SIG-M5 (cell line): ENCODE results near the gene STRIP1.

Experiments
- DNase-seq: peaks from one replicate; lab custom pipeline; 2025; lab: John Stamatoyannopoulos, UW

STRIP1 gene, protein sequence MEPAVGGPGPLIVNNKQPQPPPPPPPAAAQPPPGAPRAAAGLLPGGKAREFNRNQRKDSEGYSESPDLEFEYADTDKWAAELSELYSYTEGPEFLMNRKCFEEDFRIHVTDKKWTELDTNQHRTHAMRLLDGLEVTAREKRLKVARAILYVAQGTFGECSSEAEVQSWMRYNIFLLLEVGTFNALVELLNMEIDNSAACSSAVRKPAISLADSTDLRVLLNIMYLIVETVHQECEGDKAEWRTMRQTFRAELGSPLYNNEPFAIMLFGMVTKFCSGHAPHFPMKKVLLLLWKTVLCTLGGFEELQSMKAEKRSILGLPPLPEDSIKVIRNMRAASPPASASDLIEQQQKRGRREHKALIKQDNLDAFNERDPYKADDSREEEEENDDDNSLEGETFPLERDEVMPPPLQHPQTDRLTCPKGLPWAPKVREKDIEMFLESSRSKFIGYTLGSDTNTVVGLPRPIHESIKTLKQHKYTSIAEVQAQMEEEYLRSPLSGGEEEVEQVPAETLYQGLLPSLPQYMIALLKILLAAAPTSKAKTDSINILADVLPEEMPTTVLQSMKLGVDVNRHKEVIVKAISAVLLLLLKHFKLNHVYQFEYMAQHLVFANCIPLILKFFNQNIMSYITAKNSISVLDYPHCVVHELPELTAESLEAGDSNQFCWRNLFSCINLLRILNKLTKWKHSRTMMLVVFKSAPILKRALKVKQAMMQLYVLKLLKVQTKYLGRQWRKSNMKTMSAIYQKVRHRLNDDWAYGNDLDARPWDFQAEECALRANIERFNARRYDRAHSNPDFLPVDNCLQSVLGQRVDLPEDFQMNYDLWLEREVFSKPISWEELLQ

GRCh38 chr1:110034451-110035235 is at the start of gene STRIP1:
STRIP1 (plus strand) TSS chr1:110034624; CDS start chr1:110034638, 14 bp downstream.
- DNase-seq: peak; percentile 86

DNA sequence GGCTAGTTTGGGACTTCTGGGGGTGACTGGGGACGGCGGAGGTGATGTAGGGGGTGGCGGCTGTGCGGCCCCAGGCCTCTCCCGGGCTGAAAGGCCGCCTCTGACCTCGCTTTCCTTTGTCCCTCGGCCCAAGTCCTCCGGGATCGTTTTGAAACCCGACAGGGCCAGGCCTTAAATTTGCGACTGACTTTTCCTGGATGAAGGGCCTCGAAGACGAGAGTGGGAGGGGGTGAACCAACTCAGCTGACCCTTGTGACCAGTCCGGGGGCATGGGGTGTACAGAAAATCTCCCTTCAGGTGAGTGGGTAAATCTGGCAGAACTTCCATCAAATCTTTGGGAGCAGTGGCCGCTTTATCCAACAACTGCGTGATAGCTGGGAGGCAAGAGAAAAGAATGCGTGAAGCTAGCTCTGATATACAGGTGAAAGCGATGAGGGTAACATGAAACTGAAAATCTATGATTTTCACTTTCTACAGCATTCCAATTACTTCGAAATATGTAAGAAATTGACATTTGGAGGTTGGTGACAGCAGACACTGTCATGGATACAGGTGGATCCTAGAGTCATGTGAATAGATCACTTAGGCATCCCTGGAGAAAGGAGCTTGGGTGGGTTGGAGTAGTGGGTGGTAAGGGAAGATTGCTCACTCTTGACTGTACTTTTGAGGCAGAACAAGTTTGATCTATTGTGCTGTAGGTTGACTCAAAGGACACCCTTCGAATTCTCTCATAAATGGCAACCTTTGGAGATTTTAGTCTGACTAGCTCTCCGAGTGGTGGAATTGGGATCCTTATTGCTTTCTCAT is 49.0 kb upstream of the STRIP1 start:
- DNase-seq: no peak

DNA sequence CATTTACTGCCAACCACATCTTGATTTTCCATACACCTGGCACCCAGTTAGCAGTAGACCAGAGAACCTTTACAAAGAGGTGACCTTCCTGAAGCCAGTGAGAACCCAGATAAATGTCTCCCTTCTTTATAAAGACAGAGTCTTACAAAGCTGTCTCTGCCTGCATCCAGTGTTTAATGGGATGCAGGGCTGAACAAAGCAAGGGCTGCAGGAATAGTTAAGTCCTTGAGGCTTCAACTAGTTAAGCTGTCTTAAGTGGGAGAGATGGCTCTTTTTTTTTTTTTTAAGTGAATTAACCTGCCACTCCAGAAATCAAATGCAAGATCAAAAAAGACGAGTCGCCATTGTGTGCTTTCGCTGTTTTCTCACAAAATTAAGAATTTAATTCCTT is 48.4 kb upstream of the STRIP1 start:
- DNase-seq: no peak

DNA sequence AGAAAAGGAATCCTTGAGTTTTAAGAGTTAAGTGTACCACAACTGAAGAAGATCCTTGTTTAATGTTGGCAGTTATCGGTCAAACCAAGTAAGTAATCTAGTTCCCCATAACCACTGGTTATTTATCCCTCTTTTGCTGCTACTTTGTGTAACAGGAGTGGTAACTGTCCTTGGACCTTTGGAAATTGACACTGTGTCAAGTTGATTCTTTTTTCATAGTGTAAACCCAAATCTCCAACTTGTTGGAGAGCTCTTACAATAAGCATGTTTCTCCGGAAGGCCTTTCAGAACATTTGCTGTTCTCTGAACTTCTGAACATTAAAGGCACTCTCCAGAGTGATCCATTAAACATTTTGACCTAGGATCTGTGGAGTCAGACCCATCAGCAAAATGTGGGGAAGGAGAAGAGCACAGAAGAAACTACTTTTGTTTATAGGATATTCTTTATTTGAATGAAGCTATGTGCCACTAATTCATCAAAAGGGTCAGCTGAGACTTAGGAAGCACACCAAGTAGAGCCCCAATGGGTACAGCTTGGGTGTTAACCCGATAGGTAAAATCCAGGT is 46.0 kb upstream of the STRIP1 start:
- no peak for DNase-seq

GRCh38 chr1:109989506-109990301 is 44.7 kb upstream of the STRIP1 start:
- DNase-seq: no peak

GRCh38 chr1:109990302-109990653 is 44.1 kb upstream of the STRIP1 start:
- no peak for DNase-seq

DNA sequence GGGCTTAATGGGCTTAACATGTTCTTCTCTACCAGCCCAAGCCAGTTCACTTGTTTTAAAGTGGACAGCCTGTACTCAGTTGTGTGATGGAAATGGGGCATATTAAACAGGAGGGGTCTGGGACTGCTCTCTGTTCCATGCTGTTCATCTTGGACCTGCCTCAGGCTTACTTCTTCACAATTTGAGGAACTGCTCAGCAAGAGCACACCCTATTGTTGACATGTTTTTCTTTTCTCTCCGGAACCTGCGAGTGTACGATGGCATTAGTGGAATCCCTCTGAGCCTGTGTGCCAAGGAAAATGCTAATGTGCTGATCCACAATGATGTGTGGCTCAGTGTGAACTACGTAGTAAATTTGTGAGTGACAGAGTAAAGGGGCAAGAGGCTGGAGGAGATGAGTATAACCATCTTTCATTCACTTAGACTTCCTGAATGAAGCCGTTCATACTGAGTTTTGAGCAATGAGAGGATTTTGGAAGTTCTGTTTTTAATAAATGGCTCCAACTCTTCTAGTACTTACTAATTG is 43.0 kb upstream of the STRIP1 start:
- DNase-seq: no peak

GRCh38 chr1:109993885-109994284 is 40.5 kb upstream of the STRIP1 start:
- no peak for DNase-seq

GRCh38 chr1:109994654-109995053 is 39.8 kb upstream of the STRIP1 start:
- DNase-seq: no peak

DNA sequence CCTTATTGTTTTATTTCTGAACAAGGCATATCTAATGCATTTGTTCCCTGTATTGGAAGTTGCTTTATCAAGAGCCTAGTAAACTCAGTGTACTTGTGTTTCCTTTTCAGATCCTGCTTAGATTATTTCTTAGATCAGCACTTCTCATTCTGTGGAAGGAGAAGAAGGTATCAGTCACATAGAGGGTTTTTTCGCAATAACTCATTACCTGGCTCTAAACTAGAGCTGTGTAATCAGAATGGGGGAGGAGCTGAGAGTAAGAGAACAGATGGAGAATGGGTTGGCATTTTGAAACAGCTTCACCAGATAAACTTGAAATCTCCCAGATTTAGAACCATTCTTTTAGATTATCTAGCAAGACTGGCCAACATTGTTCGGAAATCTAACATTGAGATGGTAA is 38.9 kb upstream of the STRIP1 start:
- DNase-seq: no peak

- DNase-seq: no peak
These were observed 37.9 kb upstream of the STRIP1 start for GRCh38 chr1:109996476-109996875.

DNA sequence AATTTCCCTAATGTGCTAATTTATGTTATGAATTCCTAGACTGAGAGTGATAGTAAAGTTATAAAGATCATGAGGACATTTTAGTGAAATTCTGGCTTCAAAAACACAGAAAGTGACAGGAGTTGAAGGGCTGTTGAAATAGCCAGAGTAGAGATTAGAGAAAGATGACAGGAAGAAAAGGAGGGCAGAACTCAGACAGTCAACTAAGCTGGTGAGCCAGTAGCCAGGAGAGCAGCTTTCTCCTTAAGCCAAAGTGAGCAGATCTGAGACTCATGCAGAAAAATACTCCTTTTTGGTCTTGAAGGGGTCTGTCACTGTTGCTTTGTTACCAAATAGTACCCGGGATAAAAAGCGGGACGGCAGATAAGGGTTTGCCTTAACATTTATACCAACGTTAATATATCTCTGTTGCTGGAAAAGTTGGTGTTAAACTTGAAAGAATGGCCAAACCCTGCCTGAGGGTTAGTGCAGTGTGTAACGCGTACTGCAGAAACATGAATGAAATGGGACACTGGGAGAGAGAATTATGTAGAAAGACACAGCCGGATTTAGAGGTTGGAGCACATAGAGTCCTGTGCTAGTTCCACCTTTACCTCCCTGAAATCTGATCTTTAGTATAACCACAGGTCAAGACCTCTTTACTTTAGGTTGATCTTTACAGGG is 37.1 kb upstream of the STRIP1 start:
- no peak for DNase-seq

DNA sequence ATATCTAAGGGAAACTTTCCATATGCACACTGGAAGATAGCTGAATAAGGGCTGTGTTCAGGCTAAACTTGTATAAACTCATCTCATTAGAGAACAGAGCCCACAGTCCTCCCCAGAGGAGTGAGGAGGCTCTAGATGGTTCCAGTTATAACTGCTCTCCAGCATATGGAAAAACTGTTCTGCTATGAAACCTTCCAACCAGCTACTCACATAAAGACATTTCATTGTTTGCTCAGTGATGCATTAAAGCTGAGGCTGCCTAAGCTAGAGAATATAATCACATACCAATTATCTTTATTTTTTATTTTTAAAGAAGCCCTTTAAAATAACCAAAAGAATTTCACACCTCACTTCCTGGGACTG is 36.6 kb upstream of the STRIP1 start:
- no peak for DNase-seq

GRCh38 chr1:110002695-110003094 is 31.7 kb upstream of the STRIP1 start:
- DNase-seq: no peak

- DNase-seq: peak; percentile 62
These were observed 30.5 kb upstream of the STRIP1 start for GRCh38 chr1:110003747-110004428.

DNA sequence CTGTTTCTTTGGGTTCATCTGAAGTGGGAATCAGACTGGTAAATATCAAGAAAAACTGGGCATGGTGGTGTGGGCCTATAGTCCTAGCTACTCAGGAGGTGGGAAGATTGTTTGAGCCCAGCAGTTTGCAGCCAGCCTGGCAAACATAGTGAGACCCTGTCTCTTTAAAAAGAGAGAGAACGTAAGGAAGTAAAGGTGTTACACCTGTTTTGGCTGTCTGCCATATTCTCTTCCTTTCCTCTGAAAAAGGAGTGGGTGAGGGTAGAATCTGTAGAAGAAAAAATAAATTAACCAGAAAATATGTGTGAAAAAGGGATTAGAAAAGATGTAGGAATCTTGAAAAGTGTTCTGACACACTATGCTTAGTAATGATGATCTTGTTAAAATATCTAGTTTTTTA is 29.8 kb upstream of the STRIP1 start:
- no peak for DNase-seq

- no peak for DNase-seq
These were observed 28.5 kb upstream of the STRIP1 start for GRCh38 chr1:110005971-110006370.

DNA sequence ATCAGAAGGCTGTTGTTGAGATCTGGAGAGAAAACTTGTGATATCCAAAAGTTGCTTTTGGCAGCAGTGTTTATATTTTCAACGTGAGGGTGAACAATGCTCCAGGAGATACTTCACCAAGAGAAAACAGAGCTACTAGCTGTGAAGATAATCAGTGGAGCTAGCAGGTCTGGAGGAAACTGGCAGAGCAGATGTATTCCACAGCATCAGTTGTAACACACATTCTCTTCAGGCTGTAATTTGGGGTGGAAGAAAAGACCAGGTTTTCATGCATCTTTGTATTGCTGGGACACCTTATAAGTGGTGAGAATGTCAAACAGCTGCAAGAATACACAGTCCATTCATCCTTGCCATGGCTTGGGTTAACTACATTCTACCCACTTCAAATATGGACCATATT is 27.9 kb upstream of the STRIP1 start:
- no peak for DNase-seq
